SH-SY5Y (cell line): ENCODE results near the gene PIAS2.

Source experiments
- GATA2 ChIP-seq: IDR thresholded peaks from 2 replicates; pipeline ENCODE4 v1.6.1; 2011; ENCODE audit warnings: mild to moderate bottlenecking, low read depth, low read length
- GATA3 ChIP-seq: IDR thresholded peaks from 2 replicates; pipeline ENCODE4 v1.6.1; 2011; ENCODE audit warnings: low read depth, mild to moderate bottlenecking, low read length, moderate library complexity

Gene PIAS2

DNA sequence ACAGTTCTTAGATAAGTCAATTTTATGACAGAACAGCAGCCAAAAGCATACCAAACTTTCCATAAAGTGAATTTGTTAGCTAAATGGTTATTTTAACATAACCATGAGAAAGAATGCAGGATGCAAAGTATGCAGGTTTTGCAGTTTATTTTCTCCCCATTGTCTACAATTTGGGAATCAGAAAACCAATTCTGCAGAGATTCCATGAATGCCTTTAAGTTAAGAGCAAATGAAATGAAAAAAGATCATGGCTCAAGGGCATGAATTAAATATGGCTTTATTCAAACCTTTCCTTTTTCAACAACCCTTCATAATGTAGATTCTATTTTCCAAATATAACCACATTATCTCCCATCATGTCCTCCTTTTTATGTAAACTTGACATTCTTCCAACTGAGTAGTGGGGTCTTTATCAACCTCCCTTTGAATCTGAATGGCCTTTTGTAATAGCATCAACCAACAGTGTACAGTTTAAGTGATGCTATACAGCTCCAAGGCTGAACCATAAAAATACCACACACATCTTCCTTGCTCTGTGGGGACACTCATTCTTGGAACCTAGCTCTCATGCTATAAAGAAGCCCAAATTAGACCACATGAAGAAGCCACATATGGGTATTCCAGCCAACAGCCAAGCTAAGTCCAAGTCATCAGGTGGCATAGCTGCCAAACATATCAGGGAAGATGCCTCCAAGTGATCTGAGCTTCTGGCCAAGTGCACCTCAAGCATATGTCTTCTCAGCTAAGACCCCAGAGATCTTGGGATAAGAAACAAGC lies 49.8 kb downstream of the PIAS2 start:
- TF ChIP-seq GATA3 (no peak), GATA2 (no peak)

GRCh38 chr18:46866523-46866922 lies 50.8 kb downstream of the PIAS2 start:
- TF ChIP-seq GATA2 (no peak), GATA3 (no peak)

DNA sequence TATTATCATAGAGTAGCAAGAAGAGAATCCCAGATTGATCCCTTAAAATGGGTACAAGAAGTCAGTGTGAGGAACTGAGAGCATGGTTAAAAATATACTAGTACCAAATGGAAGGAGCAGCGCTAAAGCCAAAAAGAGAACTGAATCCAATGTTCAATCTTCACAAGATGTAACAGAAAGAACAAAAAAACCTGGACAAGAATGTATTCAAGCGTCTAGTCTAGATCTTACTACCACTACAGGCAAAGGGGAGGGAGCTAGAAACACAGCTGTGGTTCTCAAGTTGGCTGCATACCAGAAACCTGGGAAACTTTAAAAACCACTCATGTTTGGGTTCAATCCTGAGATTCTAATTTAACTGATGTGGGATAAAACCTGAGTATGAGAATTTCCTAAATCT lies 57.5 kb downstream of the PIAS2 start:
- TF ChIP-seq GATA2, result no peak

- TF ChIP-seq GATA3 (no peak), GATA2 (no peak)
Measured at GRCh38 chr18:46858290-46858689, 59.0 kb downstream of the PIAS2 start.

- TF ChIP-seq GATA3 (no peak), GATA2 (no peak)
Measured at GRCh38 chr18:46856973-46857372, 60.3 kb downstream of the PIAS2 start.

DNA sequence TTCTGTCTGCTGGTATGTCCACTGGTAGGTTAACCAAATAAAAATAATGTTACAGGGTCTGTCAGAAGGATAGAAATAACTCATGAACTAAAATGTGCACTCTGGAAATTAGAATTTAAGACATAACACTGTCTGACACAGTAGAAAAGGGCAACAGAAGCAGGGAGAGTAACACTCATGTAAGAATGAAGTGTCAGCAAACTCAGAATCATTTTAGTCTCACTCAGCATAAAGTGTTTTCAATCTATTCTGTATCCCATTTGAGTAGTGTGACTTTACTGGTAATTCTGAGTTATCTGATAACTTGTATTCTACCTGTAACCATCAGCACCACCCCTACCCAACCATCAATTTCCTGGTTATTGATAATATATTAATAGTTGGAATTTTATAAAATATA lies 68.3 kb downstream of the PIAS2 start:
- TF ChIP-seq GATA2 (no peak), GATA3 (no peak)

DNA sequence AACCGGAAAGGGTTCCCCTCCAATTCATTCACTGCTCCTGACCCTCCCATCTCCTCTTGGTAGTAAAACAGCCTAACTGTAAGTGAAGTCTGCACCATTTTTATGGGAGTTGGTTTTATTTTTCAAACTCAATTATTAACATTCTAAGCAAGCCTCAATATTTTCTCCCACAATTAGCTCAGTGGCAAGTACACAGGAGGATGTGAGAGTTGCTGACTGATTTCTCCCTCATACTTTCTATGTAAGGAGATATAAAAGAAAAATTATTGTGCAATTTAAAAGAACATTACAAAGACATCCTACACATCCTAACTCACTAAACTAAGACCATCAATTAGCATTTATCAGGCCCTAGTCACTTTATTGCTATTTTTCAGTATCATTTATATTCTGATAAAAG lies 73.9 kb downstream of the PIAS2 start:
- TF ChIP-seq GATA2 (no peak), GATA3 (no peak)

- TF ChIP-seq GATA2 (no peak), GATA3 (no peak)
Measured at GRCh38 chr18:46842583-46842982, 74.7 kb downstream of the PIAS2 start.

- TF ChIP-seq GATA3, result no peak
- no peak for TF ChIP-seq GATA2
Measured at GRCh38 chr18:46833899-46834298, 83.4 kb downstream of the PIAS2 start.

DNA sequence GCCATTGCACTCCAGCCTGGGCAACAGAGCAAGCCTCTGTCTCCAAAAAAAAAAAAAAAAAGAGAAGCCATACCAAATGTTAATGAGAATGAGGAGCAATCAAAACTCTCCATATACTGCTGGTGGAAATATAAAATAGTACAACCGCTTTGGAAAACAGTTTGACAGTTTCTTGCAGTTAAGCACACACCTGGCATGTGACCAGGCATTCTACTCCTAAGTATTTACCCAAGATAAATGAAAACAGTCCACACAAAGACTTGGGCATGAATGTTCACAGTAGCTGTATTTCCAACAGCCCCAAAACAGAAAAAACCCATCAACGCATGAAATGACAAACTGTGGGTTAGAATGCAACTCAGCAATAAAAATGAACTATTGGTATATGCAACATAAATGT lies 84.5 kb downstream of the PIAS2 start:
- TF ChIP-seq GATA2 (no peak), GATA3 (no peak)

DNA sequence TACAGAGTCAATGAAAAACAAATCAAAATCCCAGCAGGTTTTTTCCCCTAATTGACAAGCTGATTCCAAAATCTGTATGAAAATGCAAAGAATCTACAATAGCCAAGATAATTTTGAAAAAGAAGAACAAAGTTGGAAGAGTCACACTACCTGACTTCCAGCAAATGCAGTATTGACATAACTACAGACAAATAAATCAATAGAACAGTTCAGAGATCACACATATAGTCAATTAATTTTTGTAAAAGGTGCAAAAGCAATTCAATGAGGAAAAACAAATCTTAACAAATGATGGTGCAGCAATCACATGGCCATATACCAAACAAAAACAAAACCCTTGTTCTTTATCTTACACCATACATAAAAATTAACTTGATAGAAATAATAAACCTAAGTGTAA lies 85.9 kb downstream of the PIAS2 start:
- TF ChIP-seq GATA3 (no peak), GATA2 (no peak)

- TF ChIP-seq GATA2 (no peak), GATA3 (no peak)
Measured at GRCh38 chr18:46830633-46831032, 86.7 kb downstream of the PIAS2 start.

DNA sequence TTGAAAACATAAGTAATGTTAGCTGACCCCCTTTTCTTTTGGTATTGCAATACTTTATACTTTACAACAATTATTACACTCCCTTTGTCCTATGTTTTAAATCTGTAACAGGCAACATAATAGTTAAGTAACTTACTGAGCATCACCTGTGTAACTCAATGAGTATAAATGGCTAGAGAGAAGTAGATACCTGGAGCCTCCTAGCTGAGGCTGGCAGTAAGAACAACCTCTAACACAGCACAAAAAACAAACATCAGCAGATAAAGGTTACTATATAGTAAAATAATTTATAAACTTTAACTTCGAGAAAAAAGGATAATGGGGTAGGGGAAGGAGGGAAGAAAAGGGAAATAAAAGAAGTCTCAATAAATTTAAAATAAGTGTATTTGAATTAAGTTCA lies 87.4 kb downstream of the PIAS2 start:
- TF ChIP-seq GATA2 (no peak), GATA3 (no peak)

- TF ChIP-seq GATA2 (no peak), GATA3 (no peak)
Measured at GRCh38 chr18:46829531-46829930, 87.8 kb downstream of the PIAS2 start.

GRCh38 chr18:46821856-46822711 lies 95.2 kb downstream of the PIAS2 start:
- TF ChIP-seq GATA2, result no peak
- TF ChIP-seq GATA3, result no peak
